ENCODE results near the gene RCSD1. TPM values are rescaled to one million over a fixed set of nuclear protein-coding genes. Genes with fewer than 3 reads are reported as not detected.
A peak's percentile ranks its signal among the peaks of the same experiment; 100 is the strongest.

The RCSD1 gene
- total RNA-seq, 4 donors from 2014 or later: 7.1 to 14.2 (median 10.8) TPM

DNA sequence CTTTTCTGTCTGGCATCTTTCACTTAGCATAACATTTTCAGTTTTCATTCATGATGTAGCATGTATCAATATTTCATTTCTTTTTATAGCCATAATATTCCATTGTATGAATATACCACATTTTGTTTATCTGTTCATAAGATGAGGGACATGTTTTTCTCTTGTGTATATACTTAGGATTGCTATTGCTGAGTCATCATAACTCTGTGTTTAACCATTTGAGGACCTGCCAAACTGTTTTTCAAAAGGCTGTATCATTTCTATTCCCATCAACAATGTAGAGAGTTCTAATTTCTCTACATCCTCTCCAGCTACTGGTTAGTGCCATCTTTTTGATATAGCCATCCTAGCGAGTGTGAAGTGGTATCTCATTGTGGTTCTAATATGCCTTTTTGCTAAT is 118.0 kb downstream of the RCSD1 start:
- WGBS, 2 donors: 98% methylated on average over 1 of the region's 1 CpG
- H3K36me3 ChIP-seq: no peaks in the 10 kb centered on the region
- no peak for TF ChIP-seq POLR2A (IDR thresholded peaks at IDR 0.05)
- TF ChIP-seq, protein P1, sequence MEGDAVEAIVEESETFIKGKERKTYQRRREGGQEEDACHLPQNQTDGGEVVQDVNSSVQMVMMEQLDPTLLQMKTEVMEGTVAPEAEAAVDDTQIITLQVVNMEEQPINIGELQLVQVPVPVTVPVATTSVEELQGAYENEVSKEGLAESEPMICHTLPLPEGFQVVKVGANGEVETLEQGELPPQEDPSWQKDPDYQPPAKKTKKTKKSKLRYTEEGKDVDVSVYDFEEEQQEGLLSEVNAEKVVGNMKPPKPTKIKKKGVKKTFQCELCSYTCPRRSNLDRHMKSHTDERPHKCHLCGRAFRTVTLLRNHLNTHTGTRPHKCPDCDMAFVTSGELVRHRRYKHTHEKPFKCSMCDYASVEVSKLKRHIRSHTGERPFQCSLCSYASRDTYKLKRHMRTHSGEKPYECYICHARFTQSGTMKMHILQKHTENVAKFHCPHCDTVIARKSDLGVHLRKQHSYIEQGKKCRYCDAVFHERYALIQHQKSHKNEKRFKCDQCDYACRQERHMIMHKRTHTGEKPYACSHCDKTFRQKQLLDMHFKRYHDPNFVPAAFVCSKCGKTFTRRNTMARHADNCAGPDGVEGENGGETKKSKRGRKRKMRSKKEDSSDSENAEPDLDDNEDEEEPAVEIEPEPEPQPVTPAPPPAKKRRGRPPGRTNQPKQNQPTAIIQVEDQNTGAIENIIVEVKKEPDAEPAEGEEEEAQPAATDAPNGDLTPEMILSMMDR (IDR thresholded peaks at IDR 0.05): no peak
- no peaks in the 10 kb centered on the region for H3K27me3 ChIP-seq
- no peaks in the 10 kb centered on the region for H3K9me3 ChIP-seq
- H3K4me3 ChIP-seq (replicated peaks in 1 of 3): no peak overlapping the region
- intact Hi-C loops (cut with DNase I): no loop called here
- no peak overlapping the region for H3K27ac ChIP-seq
- peaks cover 15 to 24% of the 10 kb centered on the region in 2 donors for H3K4me1 ChIP-seq
- DNase-seq: no peak

DNA sequence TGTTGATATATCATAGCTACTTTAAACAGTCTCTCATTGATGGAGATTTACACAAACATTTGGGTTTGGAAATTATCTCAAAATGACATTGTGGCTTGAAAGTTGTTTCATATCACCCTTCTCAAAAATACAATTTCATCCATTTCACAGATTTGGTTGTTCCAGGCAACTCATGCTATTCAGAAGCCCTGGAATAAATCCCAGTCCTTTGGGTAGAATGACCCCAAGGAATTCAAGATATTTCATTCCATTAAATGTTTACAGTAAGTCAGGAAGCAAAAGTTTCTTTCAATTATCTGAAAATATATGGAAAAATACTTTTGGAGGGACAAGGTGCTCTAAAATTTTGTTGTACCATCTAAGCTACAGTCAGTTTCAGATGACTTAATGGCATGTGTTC is 118.9 kb downstream of the RCSD1 start:
- Histone ChIP-seq H3K36me3 (no peaks in the 10 kb centered on the region), H3K4me1 (peaks cover 15 to 27% of the 10 kb centered on the region in 2 donors), H3K27ac (no peak overlapping the region), H3K4me3 (replicated peaks in 1 of 3) (no peak overlapping the region), H3K27me3 (no peaks in the 10 kb centered on the region), H3K9me3 (no peaks in the 10 kb centered on the region)
- no peak for DNase-seq
- intact Hi-C loops (cut with DNase I): no loop called here
- no peak for TF ChIP-seq POLR2A (IDR thresholded peaks at IDR 0.05)
- TF ChIP-seq, protein P1 (IDR thresholded peaks at IDR 0.05): no peak

DNA sequence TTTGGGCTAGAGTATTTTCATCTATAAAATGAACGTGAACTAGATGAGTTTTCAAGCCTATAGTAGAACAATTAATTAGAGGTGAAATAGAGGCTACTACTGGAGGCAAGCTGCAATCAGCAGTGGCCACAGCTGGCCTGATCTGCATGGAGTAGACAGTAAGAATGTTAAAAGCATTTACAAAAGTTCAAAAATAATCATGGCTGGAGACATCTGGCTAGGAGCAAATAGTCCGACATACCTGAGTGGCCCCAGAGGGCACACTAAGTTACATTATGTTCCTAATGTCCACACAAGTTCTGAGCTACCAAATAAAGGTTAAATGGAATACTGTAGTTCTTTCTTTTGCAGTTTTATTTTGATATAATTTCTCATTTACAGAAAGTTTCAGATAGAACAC is 119.7 kb downstream of the RCSD1 start:
- intact Hi-C loops (cut with DNase I): no loop called here
- Histone ChIP-seq H3K4me1 (peaks cover 15 to 27% of the 10 kb centered on the region in 2 donors), H3K4me3 (replicated peaks in 1 of 3) (no peak overlapping the region), H3K36me3 (no peaks in the 10 kb centered on the region), H3K27me3 (no peaks in the 10 kb centered on the region), H3K27ac (no peak overlapping the region), H3K9me3 (no peaks in the 10 kb centered on the region)
- 70 to 88% methylated on average over 2 of the region's 2 CpGs for WGBS, 2 donors
- TF ChIP-seq POLR2A (IDR thresholded peaks at IDR 0.05): no peak
- TF ChIP-seq, protein P1 (IDR thresholded peaks at IDR 0.05): no peak
- peak in 1 of 2 donors; percentile 8 for DNase-seq

DNA sequence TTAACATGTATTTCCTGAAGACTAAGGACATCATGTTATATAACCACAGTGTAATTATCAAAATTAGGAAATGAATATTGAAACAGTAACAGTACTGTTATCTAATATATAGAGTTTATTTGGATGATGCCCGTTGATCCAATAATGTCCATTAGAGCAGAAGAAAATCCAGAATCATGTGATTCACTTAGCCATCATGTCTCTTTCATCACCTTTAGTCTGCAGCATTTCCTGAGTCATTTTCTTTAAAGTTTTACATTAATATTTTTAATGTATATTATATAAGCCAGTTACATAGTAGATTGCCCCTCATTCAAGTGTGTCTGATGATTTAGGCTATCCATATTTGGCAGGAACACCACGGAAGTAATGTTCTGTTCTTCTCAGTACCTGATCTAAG is 120.6 kb downstream of the RCSD1 start:
- 97 to 98% methylated on average over 2 of the region's 2 CpGs for WGBS, 2 donors
- intact Hi-C loops (cut with DNase I): no loop called here
- Histone ChIP-seq H3K4me3 (replicated peaks in 1 of 3) (no peak overlapping the region), H3K4me1 (peaks cover 15 to 27% of the 10 kb centered on the region in 2 donors), H3K9me3 (no peaks in the 10 kb centered on the region), H3K27ac (no peak overlapping the region), H3K36me3 (no peaks in the 10 kb centered on the region), H3K27me3 (no peaks in the 10 kb centered on the region)
- no peak for TF ChIP-seq POLR2A (IDR thresholded peaks at IDR 0.05)
- TF ChIP-seq, protein P1 (IDR thresholded peaks at IDR 0.05): no peak
- no peak for DNase-seq

DNA sequence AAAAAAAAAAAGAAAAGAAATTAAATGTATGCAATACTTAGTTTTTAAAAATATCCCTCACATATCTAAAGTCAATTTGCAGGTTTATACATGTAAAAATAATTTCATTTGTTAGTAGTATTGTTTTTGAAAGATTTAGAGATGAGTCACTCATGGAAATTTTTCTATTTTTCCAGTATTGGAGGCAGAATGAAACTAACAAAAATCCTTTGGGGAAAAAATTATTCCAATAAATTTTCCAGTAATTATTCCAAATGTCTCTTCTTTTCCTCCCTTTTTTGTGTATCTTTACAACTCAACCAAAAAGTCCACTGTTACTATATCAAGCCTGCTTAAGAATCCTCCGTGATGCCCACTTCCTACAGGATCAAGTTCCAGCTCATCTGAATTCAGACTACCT is 121.6 kb downstream of the RCSD1 start:
- Histone ChIP-seq H3K27ac (no peak overlapping the region), H3K4me3 (replicated peaks in 1 of 3) (no peak overlapping the region), H3K9me3 (no peaks in the 10 kb centered on the region), H3K4me1 (peaks cover 15 to 29% of the 10 kb centered on the region in 2 donors), H3K27me3 (no peaks in the 10 kb centered on the region), H3K36me3 (no peaks in the 10 kb centered on the region)
- WGBS, 2 donors: 82 to 83% methylated on average over 1 of the region's 1 CpG
- no peak for TF ChIP-seq POLR2A (IDR thresholded peaks at IDR 0.05)
- TF ChIP-seq, protein P1 (IDR thresholded peaks at IDR 0.05): no peak
- intact Hi-C loops (cut with DNase I): no loop called here
- no peak for DNase-seq

All from thyroid gland (tissue), 4 donors.